Neural progenitor cell (in vitro differentiated cells): ENCODE data around the gene GALNT18. TPM values are rescaled to one million over a fixed set of nuclear protein-coding genes. Genes with fewer than 3 reads are reported as not detected.

ENCODE experiments used
- DNase-seq: peaks from one replicate; pipeline ENCODE4 v3.0.0-alpha.2; 2016; ENCODE audit warnings: low spot score
- H2AFZ ChIP-seq: fragments of 200-600 bp; sonication (generic); replicated peaks from 2 replicates; pipeline ENCODE4 v1.6.1; 2016; ENCODE audit warnings: antibody characterized with exemption
- H3F3A ChIP-seq: fragments of 200-600 bp; sonication (generic); 2 replicates; pipeline ENCODE4 v1.6.1; 2016; ENCODE audit warnings: antibody characterized with exemption, low read depth
- H3K27ac ChIP-seq: fragments of 200-600 bp; sonication (generic); 2 replicates; pipeline ENCODE4 v1.5.1; 2016; ENCODE audit warnings: mild to moderate bottlenecking
- H3K27me3 ChIP-seq: fragments of 200-600 bp; sonication (generic); 2 replicates; pipeline ENCODE4 v1.6.1; 2016; ENCODE audit warnings: mild to moderate bottlenecking, moderate library complexity
- H3K36me3 ChIP-seq: fragments of 200-600 bp; sonication (generic); 2 replicates; pipeline ENCODE4 v1.5.1; 2016
- H3K4me1 ChIP-seq: fragments of 200-600 bp; sonication (generic); 2 replicates; pipeline ENCODE4 v1.6.1; 2016; ENCODE audit warnings: mixed run types
- H3K4me2 ChIP-seq: fragments of 200-600 bp; sonication (generic); 2 replicates; pipeline ENCODE4 v1.6.1; 2016
- H3K4me3 ChIP-seq: fragments of 200-600 bp; sonication (generic); 2 replicates; pipeline ENCODE4 v1.5.1; 2016
- H3K79me2 ChIP-seq: fragments of 200-600 bp; sonication (generic); 2 replicates; pipeline ENCODE4 v1.6.1; 2016; ENCODE audit warnings: low read depth
- H3K9ac ChIP-seq: fragments of 200-600 bp; sonication (generic); 2 replicates; pipeline ENCODE4 v1.6.1; 2016
- H3K9me3 ChIP-seq: fragments of 200-600 bp; sonication (generic); 2 replicates; pipeline ENCODE4 v1.5.1; 2016; ENCODE audit warnings: low read depth
- H4K20me1 ChIP-seq: fragments of 200-600 bp; sonication (generic); 2 replicates; pipeline ENCODE4 v1.6.1; 2016; ENCODE audit warnings: low read depth
- H3K27ac Mint-ChIP-seq: 3 replicates; pipeline ENCODE4 v1.8.0; 2021; ENCODE audit warnings: mixed read lengths
- H3K27me3 Mint-ChIP-seq: 2 replicates; pipeline ENCODE4 v1.8.0; 2022; ENCODE audit warnings: low read depth, mild to moderate bottlenecking, inconsistent platforms, moderate library complexity, mixed read lengths; ENCODE audit not compliant: insufficient read depth
- H3K36me3 Mint-ChIP-seq: 3 replicates; pipeline ENCODE4 v1.8.0; 2021; ENCODE audit warnings: mixed read lengths
- H3K4me1 Mint-ChIP-seq: 3 replicates; pipeline ENCODE4 v1.8.0; 2021; ENCODE audit warnings: mixed read lengths
- H3K4me3 Mint-ChIP-seq: 3 replicates; pipeline ENCODE4 v1.8.0; 2021; ENCODE audit warnings: mild to moderate bottlenecking, moderate library complexity, mixed read lengths
- H3K9me3 Mint-ChIP-seq: 3 replicates; pipeline ENCODE4 v1.8.0; 2020; ENCODE audit warnings: mixed read lengths
- EZH2 ChIP-seq: fragments of 200-600 bp; sonication (generic); IDR thresholded peaks from 2 replicates; pipeline ENCODE4 v1.6.1; 2017; ENCODE audit warnings: antibody characterized with exemption, mild to moderate bottlenecking, moderate library complexity
- EZH2phosphoT487 ChIP-seq: fragments of 200-600 bp; sonication (generic); IDR thresholded peaks from 2 replicates; pipeline ENCODE4 v1.6.1; 2017; ENCODE audit warnings: antibody characterized with exemption
- total RNA-seq: library from RNA; depleted of rRNA; stranded (reverse); fragments of >200 nt; gene quantifications from 2 replicates; pipeline ENCODE4 v1.2.3, GENCODE V29; 2015; ENCODE audit warnings: low replicate concordance
- TF ChIP-seq, protein P1 (sequence below): fragments of 200-600 bp; sonication (generic); IDR thresholded peaks from 2 replicates; pipeline ENCODE4 v1.5.1; 2017; ENCODE audit warnings: antibody characterized with exemption, mild to moderate bottlenecking

Gene GALNT18
- total RNA-seq, 1 donor from 2014 or later, result 2.4 TPM

DNA sequence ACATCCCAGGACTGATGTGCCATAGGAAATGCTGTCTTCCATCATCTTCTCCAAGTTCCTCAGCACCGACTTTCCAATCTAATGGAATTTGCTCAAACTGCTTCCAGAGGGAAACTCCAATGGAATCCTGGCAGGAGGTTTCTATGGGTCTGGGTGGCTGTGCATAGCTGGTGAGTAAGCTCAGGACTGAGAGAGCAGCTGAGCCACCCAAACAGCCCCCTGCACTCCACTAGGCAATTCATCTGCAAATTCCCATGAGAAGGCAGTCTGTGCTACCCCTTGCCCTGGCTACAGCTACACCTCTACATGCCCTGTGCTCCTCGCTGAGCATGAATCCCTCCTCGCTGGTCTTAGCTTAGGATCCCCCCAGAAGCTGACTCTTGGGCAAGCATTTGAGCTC, 140.8 kb downstream of the GALNT18 start:
- peaks cover 11% of the 10 kb centered on the region for H3K4me1 Mint-ChIP-seq
- H3K4me3 Mint-ChIP-seq, result no peak overlapping the region
- H3K9me3 Mint-ChIP-seq, result no peaks in the 10 kb centered on the region

DNA sequence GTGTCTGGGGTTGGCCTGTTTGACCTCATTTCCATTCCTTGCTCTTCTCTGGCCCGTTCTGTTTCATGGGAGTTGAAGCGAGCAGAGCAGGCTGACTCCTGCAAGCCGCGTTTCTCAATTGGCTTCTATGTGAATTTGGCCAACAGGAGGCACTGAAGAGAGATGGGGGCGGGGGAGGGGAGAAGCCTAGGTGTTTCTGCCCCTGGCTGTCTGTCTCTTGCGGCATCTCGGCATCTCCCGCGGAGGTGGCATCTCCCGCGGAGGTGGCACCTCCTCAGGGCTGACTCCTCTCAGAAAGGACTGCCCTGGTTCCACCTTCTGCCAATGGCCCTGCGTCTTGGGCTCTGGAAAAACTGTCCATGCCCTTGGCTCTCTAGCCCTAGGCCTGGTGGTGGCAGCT, 143.1 kb downstream of the GALNT18 start:
- Histone ChIP-seq H4K20me1 (no peaks in the 10 kb centered on the region), H3K9me3 (no peaks in the 10 kb centered on the region), H3K9ac (no peak overlapping the region), H3K79me2 (no peaks in the 10 kb centered on the region), H3K36me3 (no peaks in the 10 kb centered on the region), H2AFZ (no peak overlapping the region), H3K4me1 (peaks cover 10% of the 10 kb centered on the region), H3K27ac (no peak overlapping the region), H3K4me2 (no peak overlapping the region), H3F3A (no peaks in the 10 kb centered on the region), H3K4me3 (no peak overlapping the region), H3K27me3 (no peaks in the 10 kb centered on the region)
- TF ChIP-seq EZH2phosphoT487, result no peak
- TF ChIP-seq, protein P1, sequence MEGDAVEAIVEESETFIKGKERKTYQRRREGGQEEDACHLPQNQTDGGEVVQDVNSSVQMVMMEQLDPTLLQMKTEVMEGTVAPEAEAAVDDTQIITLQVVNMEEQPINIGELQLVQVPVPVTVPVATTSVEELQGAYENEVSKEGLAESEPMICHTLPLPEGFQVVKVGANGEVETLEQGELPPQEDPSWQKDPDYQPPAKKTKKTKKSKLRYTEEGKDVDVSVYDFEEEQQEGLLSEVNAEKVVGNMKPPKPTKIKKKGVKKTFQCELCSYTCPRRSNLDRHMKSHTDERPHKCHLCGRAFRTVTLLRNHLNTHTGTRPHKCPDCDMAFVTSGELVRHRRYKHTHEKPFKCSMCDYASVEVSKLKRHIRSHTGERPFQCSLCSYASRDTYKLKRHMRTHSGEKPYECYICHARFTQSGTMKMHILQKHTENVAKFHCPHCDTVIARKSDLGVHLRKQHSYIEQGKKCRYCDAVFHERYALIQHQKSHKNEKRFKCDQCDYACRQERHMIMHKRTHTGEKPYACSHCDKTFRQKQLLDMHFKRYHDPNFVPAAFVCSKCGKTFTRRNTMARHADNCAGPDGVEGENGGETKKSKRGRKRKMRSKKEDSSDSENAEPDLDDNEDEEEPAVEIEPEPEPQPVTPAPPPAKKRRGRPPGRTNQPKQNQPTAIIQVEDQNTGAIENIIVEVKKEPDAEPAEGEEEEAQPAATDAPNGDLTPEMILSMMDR, result peak; percentile 36
- H3K27ac Mint-ChIP-seq, result no peak overlapping the region
- no peaks in the 10 kb centered on the region for H3K9me3 Mint-ChIP-seq
- no peak overlapping the region for H3K4me3 Mint-ChIP-seq
- peak; percentile 50 for DNase-seq
- H3K36me3 Mint-ChIP-seq, result no peaks in the 10 kb centered on the region
- no peaks in the 10 kb centered on the region for H3K27me3 Mint-ChIP-seq
- peaks cover 9% of the 10 kb centered on the region for H3K4me1 Mint-ChIP-seq

More for the DNA sequence above, 140.8 kb downstream of the GALNT18 start:
- Histone ChIP-seq H3K36me3 (no peaks in the 10 kb centered on the region), H4K20me1 (no peaks in the 10 kb centered on the region), H3K4me3 (no peak overlapping the region), H3K79me2 (no peaks in the 10 kb centered on the region), H3F3A (no peaks in the 10 kb centered on the region), H3K27ac (no peak overlapping the region), H2AFZ (no peak overlapping the region), H3K4me1 (peaks cover 10% of the 10 kb centered on the region), H3K9ac (no peak overlapping the region), H3K9me3 (no peaks in the 10 kb centered on the region), H3K4me2 (no peak overlapping the region), H3K27me3 (no peaks in the 10 kb centered on the region)
- Mint-ChIP-seq H3K27ac (no peak overlapping the region), H3K36me3 (no peaks in the 10 kb centered on the region), H3K27me3 (peaks cover 2% of the 10 kb centered on the region)
- TF ChIP-seq EZH2 (no peak), EZH2phosphoT487 (no peak)
- TF ChIP-seq, protein P1, result no peak
- DNase-seq, result no peak

DNA sequence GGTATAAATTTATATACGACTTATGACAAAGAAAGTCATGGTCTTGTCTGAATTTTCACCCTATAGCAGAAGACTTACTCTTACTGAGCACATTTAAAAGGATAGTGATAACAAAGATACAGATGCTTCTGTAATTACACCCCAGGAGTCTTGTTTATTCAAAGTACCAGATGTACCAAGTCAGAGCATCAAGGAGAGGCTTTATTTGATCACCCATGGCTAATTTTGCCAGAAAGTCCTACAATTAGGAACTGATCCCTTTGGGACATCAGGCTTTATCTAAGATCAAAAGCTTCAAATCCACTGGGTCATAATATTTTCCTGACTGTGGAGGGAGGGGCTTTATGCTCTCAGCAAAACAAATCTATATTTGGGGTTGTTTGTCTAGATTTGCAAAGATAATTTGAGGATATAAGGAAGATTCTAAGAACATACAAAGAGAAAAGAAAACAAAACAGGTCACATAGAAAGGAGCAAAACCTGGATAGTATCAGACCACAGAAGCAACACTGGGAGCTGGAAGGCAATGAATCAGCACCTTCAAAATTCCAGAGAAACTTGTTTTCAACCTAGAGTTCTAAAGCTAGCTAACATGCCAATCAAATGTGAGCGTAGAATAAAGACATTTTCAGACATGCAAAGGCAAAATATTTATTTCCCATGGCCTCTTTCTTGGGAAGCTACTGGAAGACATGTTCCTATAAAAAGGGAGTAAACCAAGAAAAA, 143.9 kb downstream of the GALNT18 start:
- H3K4me1 Mint-ChIP-seq, result peaks cover 6% of the 10 kb centered on the region
- Histone ChIP-seq H3K9ac (no peak overlapping the region), H4K20me1 (no peaks in the 10 kb centered on the region), H3K4me1 (peaks cover 10% of the 10 kb centered on the region), H3F3A (no peaks in the 10 kb centered on the region), H3K27me3 (no peaks in the 10 kb centered on the region), H3K4me3 (no peak overlapping the region), H3K27ac (no peak overlapping the region), H2AFZ (no peak overlapping the region), H3K79me2 (no peaks in the 10 kb centered on the region), H3K36me3 (no peaks in the 10 kb centered on the region), H3K4me2 (no peak overlapping the region), H3K9me3 (no peaks in the 10 kb centered on the region)
- H3K9me3 Mint-ChIP-seq, result no peaks in the 10 kb centered on the region
- no peaks in the 10 kb centered on the region for H3K36me3 Mint-ChIP-seq
- no peak for TF ChIP-seq EZH2phosphoT487
- TF ChIP-seq EZH2, result no peak
- TF ChIP-seq, protein P1, result no peak
- no peaks in the 10 kb centered on the region for H3K27me3 Mint-ChIP-seq
- H3K4me3 Mint-ChIP-seq, result no peak overlapping the region
- no peak for DNase-seq
- no peak overlapping the region for H3K27ac Mint-ChIP-seq
